Measurements from ENCODE around the gene CPVL.

The CPVL gene

GRCh38 chr7:28955718-28956607, 190.4 kb downstream of the CPVL start:
- H3K4me3 ChIP-seq (ENCODE audit: low read depth, low read length), result peak overlapping the region; percentile 66

More at GRCh38 chr7:28955718-28956607, 190.4 kb downstream of the CPVL start:
- POLR2A ChIA-PET, result interaction anchor here (0.9 to 1.1 kb wide), 2 partner anchors 29 to 150 kb away, joined by 3 to 4 read pairs; no protein-coding TSS in a partner anchor
- no peak; the same call in none of the 2 replicates for TF ChIP-seq ZEB2 (tag by site-specific recombination; IDR thresholded peaks at IDR 0.05)
- peak; percentile 45; the same call in 1 of the 2 replicates for TF ChIP-seq ZBTB48 (tag by site-specific recombination; IDR thresholded peaks at IDR 0.05)
- 0 out of 2 replicates have a peak, but pooled peaks have one; percentile 39 for TF ChIP-seq ZNF335 (tag by site-specific recombination; conservative IDR thresholded peaks at IDR 0.05)
- peak; percentile 27; the same call in 1 of the 2 replicates for TF ChIP-seq ZSCAN30 (tag by site-specific recombination; IDR thresholded peaks at IDR 0.05)
- TF ChIP-seq ZSCAN5A (tag by site-specific recombination; IDR thresholded peaks at IDR 0.05), result peak; percentile 59; the same call in 1 of the 2 replicates
- TF ChIP-seq SCRT1 (tag by site-specific recombination; IDR thresholded peaks at IDR 0.05; ENCODE audit: borderline replicate concordance), result 0 out of 2 replicates have a peak, but pooled peaks have one; percentile 44
- TF ChIP-seq ZNF394 (tag by site-specific recombination; IDR thresholded peaks at IDR 0.05; ENCODE audit: borderline replicate concordance), result 0 out of 2 replicates have a peak, but pooled peaks have one; percentile 29
- 0 out of 2 replicates have a peak, but pooled peaks have one; percentile 50 for TF ChIP-seq ZNF202 (tag by site-specific recombination; IDR thresholded peaks at IDR 0.05; ENCODE audit: borderline replicate concordance)
- peak; percentile 45 for TF ChIP-seq ZBTB8A (tag by site-specific recombination; IDR thresholded peaks at IDR 0.05)
- TF ChIP-seq ZBTB26 (tag by site-specific recombination; optimal IDR thresholded peaks at IDR 0.05), result peak; percentile 71
- TF ChIP-seq CTCF (tag by site-specific recombination; IDR thresholded peaks at IDR 0.05), result peak; percentile 84
- TF ChIP-seq ZNF596 (tag by site-specific recombination; IDR thresholded peaks at IDR 0.05), result no peak
- TF ChIP-seq PBX3 (CRISPR knock-in tag; IDR thresholded peaks at IDR 0.05), result peak; percentile 67; the same call in 1 of the 2 replicates
- peak; percentile 96 for TF ChIP-seq SCRT2 (tag by site-specific recombination; IDR thresholded peaks at IDR 0.05)
- no peak for TF ChIP-seq ZNF48 (tag by site-specific recombination; IDR thresholded peaks at IDR 0.05)
- 0 out of 2 replicates have a peak, but pooled peaks have one; percentile 26 for TF ChIP-seq ZNF843 (tag by site-specific recombination; IDR thresholded peaks at IDR 0.05)
- TF ChIP-seq IKZF3 (tag by site-specific recombination; IDR thresholded peaks at IDR 0.05), result no peak
- TF ChIP-seq GLIS2 (tag by site-specific recombination; IDR thresholded peaks at IDR 0.05), result peak; percentile 67; the same call in 1 of the 2 replicates
- TF ChIP-seq ZNF324 (tag by site-specific recombination; IDR thresholded peaks at IDR 0.05), result 0 out of 2 replicates have a peak, but pooled peaks have one; percentile 23
- peak; percentile 74; the same call in 1 of the 2 replicates for TF ChIP-seq ZNF692 (tag by site-specific recombination; IDR thresholded peaks at IDR 0.05)
- TF ChIP-seq ZNF626 (tag by site-specific recombination; IDR thresholded peaks at IDR 0.05), result no peak
- peak; percentile 15; the same call in 1 of the 2 replicates for TF ChIP-seq ZNF2 (tag by site-specific recombination; IDR thresholded peaks at IDR 0.05)
- no peak for TF ChIP-seq ZNF248 (tag by site-specific recombination; IDR thresholded peaks at IDR 0.05)
- H3K9me3 ChIP-seq (ENCODE audit: control insufficient read depth, insufficient read depth, low read depth, low read length), result no peaks in the 10 kb centered on the region
- no peaks in the 10 kb centered on the region for H3K36me3 ChIP-seq (ENCODE audit: control insufficient read depth in 2 of 2, insufficient read depth in 1 of 2, low read length in 2 of 2)
- H3K27ac ChIP-seq (ENCODE audit: extremely low read depth, low read depth, low read length), result peak overlapping the region; percentile 85; the same call in 1 of the 2 replicates
- CTCF ChIA-PET, result interaction anchor here (0.6 to 6.0 kb wide), 47 partner anchors 9 to 1407 kb away, joined by 3 to 86 read pairs (median 4); no protein-coding TSS in a partner anchor
- no peaks in the 10 kb centered on the region for H3K4me1 ChIP-seq (ENCODE audit: control insufficient read depth, insufficient read depth, low read length)

All from HEK293 (cell line).